SK-N-SH (cell line): ENCODE data around the gene PRKCA. TPM values are rescaled to one million over a fixed set of nuclear protein-coding genes. Genes with fewer than 3 reads are reported as not detected.
A peak's percentile ranks its signal among the peaks of the same experiment; 100 is the strongest.

ENCODE experiments used
- CHD2 ChIP-seq: fragments of 150-350 bp; IDR thresholded peaks from 2 replicates; pipeline ENCODE4 v1.6.1; 2018; ENCODE audit warnings: low read length; ENCODE audit not compliant: partially characterized antibody
- EZH2phosphoT487 ChIP-seq: fragments of 200-600 bp; sonication (generic); IDR thresholded peaks from 2 replicates; pipeline ENCODE4 v1.6.1; 2017; ENCODE audit warnings: low read depth, mixed run types, mild to moderate bottlenecking, antibody characterized with exemption, moderate library complexity, borderline replicate concordance
- FOXM1 ChIP-seq: IDR thresholded peaks from 2 replicates; pipeline ENCODE4 v1.4.0; 2012; ENCODE audit warnings: low read depth, mild to moderate bottlenecking
- GABPA ChIP-seq: IDR thresholded peaks from 2 replicates; pipeline ENCODE4 v1.4.0; 2012; ENCODE audit warnings: low read depth, mild to moderate bottlenecking
- JUND ChIP-seq: IDR thresholded peaks from 2 replicates; pipeline ENCODE4 v1.4.0; 2012
- MEF2A ChIP-seq: IDR thresholded peaks from 2 replicates; pipeline ENCODE4 v1.4.0; 2012; ENCODE audit warnings: low read depth, borderline replicate concordance
- MXI1 ChIP-seq: IDR thresholded peaks from 2 replicates; pipeline ENCODE4 v1.6.1; 2012; ENCODE audit warnings: mild to moderate bottlenecking, low read depth, low read length, improper control_type of control experiment
- NFIC ChIP-seq: IDR thresholded peaks from 2 replicates; pipeline ENCODE4 v1.4.0; 2012; ENCODE audit warnings: borderline replicate concordance
- NRF1 ChIP-seq: IDR thresholded peaks from 2 replicates; pipeline ENCODE4 v1.6.1; 2012; ENCODE audit warnings: low read depth, mild to moderate bottlenecking, low read length
- PBX3 ChIP-seq: IDR thresholded peaks from 2 replicates; pipeline ENCODE4; 2012
- POLR2AphosphoS5 ChIP-seq: IDR thresholded peaks from 2 replicates; pipeline ENCODE4 v1.6.1; 2012; ENCODE audit warnings: low read depth, low read length
- RAD21 ChIP-seq: IDR thresholded peaks from 2 replicates; pipeline ENCODE4 v1.6.1; 2012; ENCODE audit warnings: mild to moderate bottlenecking, low read length
- RCOR1 ChIP-seq: fragments of 150-350 bp; IDR thresholded peaks from 2 replicates; pipeline ENCODE4 v1.6.1; 2017; ENCODE audit warnings: antibody characterized with exemption, low read length
- REST ChIP-seq: IDR thresholded peaks from 2 replicates; pipeline ENCODE4 v1.6.1; 2012; ENCODE audit warnings: mild to moderate bottlenecking, low read depth, low read length, moderate library complexity
- RXRA ChIP-seq: IDR thresholded peaks from 2 replicates; pipeline ENCODE4 v1.4.0; 2012; ENCODE audit warnings: low read depth, mild to moderate bottlenecking, borderline replicate concordance
- SIN3A ChIP-seq: IDR thresholded peaks from 2 replicates; pipeline ENCODE4 v1.6.1; 2012; ENCODE audit warnings: low read depth, mild to moderate bottlenecking, low read length, moderate library complexity, borderline replicate concordance
- SMC3 ChIP-seq: IDR thresholded peaks from 2 replicates; pipeline ENCODE4 v1.6.1; 2012; ENCODE audit warnings: low read depth, low read length, improper control_type of control experiment
- TEAD4 ChIP-seq: IDR thresholded peaks from 2 replicates; pipeline ENCODE4 v1.4.0; 2012; ENCODE audit warnings: mild to moderate bottlenecking, borderline replicate concordance; ENCODE audit not compliant: insufficient read depth
- USF2 ChIP-seq: fragments of 150-350 bp; IDR thresholded peaks from 2 replicates; pipeline ENCODE4 v1.6.1; 2017; ENCODE audit warnings: antibody characterized with exemption, low read length, low read depth, borderline replicate concordance
- YY1 ChIP-seq: IDR thresholded peaks from 2 replicates; pipeline ENCODE4 v1.4.0; 2012; ENCODE audit warnings: low read depth, mild to moderate bottlenecking
- ZBTB33 ChIP-seq: IDR thresholded peaks from 2 replicates; pipeline ENCODE4 v1.4.0; 2012; ENCODE audit warnings: low read depth, borderline replicate concordance
- polyA plus RNA-seq, 3 experiments: library from polyadenylated mRNA; depleted of rRNA; stranded (reverse); fragments of >200 nt; gene quantifications; 2 replicates each; pipeline ENCODE4 v1.2.3, GENCODE V29; 2012
- TF ChIP-seq, protein P1 (sequence below): IDR thresholded peaks from 2 replicates; pipeline ENCODE4 v1.4.0; 2012; ENCODE audit warnings: low read depth

PRKCA gene
- polyA plus RNA-seq, 1 of the 3 experiments (the other 2 are of a cell fraction), result 108 TPM

DNA sequence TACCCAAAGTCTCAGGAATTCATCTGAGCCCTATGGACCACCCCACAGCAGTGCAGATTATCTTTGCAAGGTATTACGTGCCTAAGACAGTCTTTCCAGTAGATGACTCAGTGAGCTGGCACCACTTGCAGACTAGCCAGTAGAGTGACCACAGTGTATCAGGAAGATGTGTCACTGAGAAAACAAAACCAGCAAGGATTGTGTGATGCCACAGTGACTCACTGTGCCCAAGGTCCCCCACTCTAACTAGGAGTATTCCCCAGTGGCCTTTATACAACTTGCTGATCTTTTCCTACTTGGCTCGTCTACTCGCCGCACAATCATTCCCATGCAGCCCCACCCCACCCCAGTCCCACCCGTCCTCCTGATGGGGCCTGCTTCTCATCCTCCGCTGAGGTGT, 26.8 kb upstream of the PRKCA start (continued):
- peak; percentile 52; the same call in 1 of the 2 replicates for TF ChIP-seq SIN3A
- TF ChIP-seq RCOR1, result no peak
- no peak for TF ChIP-seq MXI1
- TF ChIP-seq, protein P1, sequence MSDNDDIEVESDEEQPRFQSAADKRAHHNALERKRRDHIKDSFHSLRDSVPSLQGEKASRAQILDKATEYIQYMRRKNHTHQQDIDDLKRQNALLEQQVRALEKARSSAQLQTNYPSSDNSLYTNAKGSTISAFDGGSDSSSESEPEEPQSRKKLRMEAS, result peak; percentile 64; the same call in 1 of the 2 replicates
- peak; percentile 98 for TF ChIP-seq NFIC
- TF ChIP-seq USF2, result no peak
- TF ChIP-seq RXRA, result peak; percentile 84; the same call in 1 of the 2 replicates
- TF ChIP-seq YY1, result no peak
- TF ChIP-seq RAD21, result no peak
- peak; percentile 99 for TF ChIP-seq JUND
- TF ChIP-seq REST, result peak; percentile 67
- peak; percentile 53; the same call in 1 of the 2 replicates for TF ChIP-seq MEF2A
- TF ChIP-seq SMC3, result 0 out of 2 replicates have a peak, but pooled peaks have one; percentile 10
- peak; percentile 79; the same call in 1 of the 2 replicates for TF ChIP-seq POLR2AphosphoS5
- no peak for TF ChIP-seq CHD2
- TF ChIP-seq TEAD4, result peak; percentile 90
- no peak for TF ChIP-seq EZH2phosphoT487
- TF ChIP-seq NRF1, result no peak
- TF ChIP-seq GABPA, result no peak; the same call in 1 of the 2 replicates
- TF ChIP-seq PBX3, result peak; percentile 87
- TF ChIP-seq FOXM1, result peak; percentile 59
- 0 out of 2 replicates have a peak, but pooled peaks have one; percentile 62 for TF ChIP-seq ZBTB33
